Fibroblast of lung (primary cell): ENCODE results near the gene RIPK4. TPM values are rescaled to one million over a fixed set of nuclear protein-coding genes. Genes with fewer than 3 reads are reported as not detected.
"Not testable (repeated sequence)": the region's sequence is repeated elsewhere in the genome, so short reads cannot be mapped to it uniquely, and the experiment has no call there.

Source experiments
- DNase-seq, 2 donors: peaks; one replicate each; pipeline versions ENCODE4 v3.0.0 to v3.0.0-alpha.2; 2010; ENCODE audit warnings: low read depth in 2 of 2
- H2AFZ ChIP-seq: 2 replicates; pipeline ENCODE4 v1.5.1; 2012; ENCODE audit warnings: low read length, control low read depth, inconsistent platforms
- H3K27ac ChIP-seq: 2 replicates; pipeline ENCODE4 v1.5.1; 2011; ENCODE audit warnings: low read length, control low read depth; ENCODE audit not compliant: insufficient read depth
- H3K27me3 ChIP-seq: 2 replicates; pipeline ENCODE4 v1.5.1; 2011; ENCODE audit warnings: mild to moderate bottlenecking, low read length; ENCODE audit not compliant: control insufficient read depth, insufficient read depth
- H3K36me3 ChIP-seq: 2 replicates; pipeline ENCODE4 v1.5.1; 2011; ENCODE audit warnings: low read length; ENCODE audit not compliant: control insufficient read depth, insufficient read depth
- H3K4me1 ChIP-seq: 2 replicates; pipeline ENCODE4 v1.5.1; 2011; ENCODE audit warnings: low read length; ENCODE audit not compliant: control insufficient read depth, insufficient read depth; ENCODE audit errors: extremely low read depth
- H3K4me2 ChIP-seq: 2 replicates; pipeline ENCODE4 v1.5.1; 2011; ENCODE audit warnings: low read length, control low read depth; ENCODE audit not compliant: insufficient read depth; ENCODE audit errors: extremely low read depth
- H3K4me3 ChIP-seq, 4 experiments: fragments of 200-600 bp in 1 of 4; sonication (generic) in 1 of 4; replicated peaks in 1 of 4; 2 replicates each; pipeline ENCODE4 v1.5.1; 2011 to 2016; ENCODE audit warnings: low read length in 4 of 4, low read depth in 3 of 4, mild to moderate bottlenecking in 3 of 4, control low read depth in 2 of 4, inconsistent platforms in 1 of 4, mixed read lengths in 1 of 4; ENCODE audit not compliant: insufficient read depth in 1 of 4; ENCODE audit errors: control extremely low read depth in 1 of 4
- H3K79me2 ChIP-seq: 2 replicates; pipeline ENCODE4 v1.5.1; 2012; ENCODE audit warnings: mild to moderate bottlenecking, low read length, inconsistent platforms; ENCODE audit not compliant: control insufficient read depth, insufficient read depth
- H3K9ac ChIP-seq: 2 replicates; pipeline ENCODE4 v1.5.1; 2011; ENCODE audit warnings: mild to moderate bottlenecking, low read length, control low read depth; ENCODE audit not compliant: insufficient read depth
- H3K9me3 ChIP-seq: 2 replicates; pipeline ENCODE4 v1.5.1; 2012; ENCODE audit warnings: low read depth, low read length; ENCODE audit not compliant: control insufficient read depth, insufficient read depth
- H4K20me1 ChIP-seq: 2 replicates; pipeline ENCODE4 v1.5.1; 2011; ENCODE audit warnings: low read length; ENCODE audit not compliant: control insufficient read depth, insufficient read depth; ENCODE audit errors: extremely low read depth
- CTCF ChIP-seq, 2 donors: IDR thresholded peaks in 1 of 2; conservative IDR thresholded peaks in 1 of 2; 1 replicate in 1 of 2; 2 replicates in 1 of 2; pipeline ENCODE4 v1.5.1; 2011 to 2012; ENCODE audit warnings: low read length in 2 of 2, control low read depth in 1 of 2, inconsistent platforms in 1 of 2, low read depth in 1 of 2, mild to moderate bottlenecking in 1 of 2
- EZH2 ChIP-seq: IDR thresholded peaks from 2 replicates; pipeline ENCODE4 v1.5.1; 2012; ENCODE audit warnings: low read length, control low read depth, mild to moderate bottlenecking; ENCODE audit errors: missing control alignments
- polyA plus RNA-seq, 2 donors: library from polyadenylated mRNA; depleted of rRNA in 1 of 2; stranded (reverse) in 1 of 2; unstranded in 1 of 2; fragments of >200 nt; gene quantifications; 2 replicates each; pipeline ENCODE4 v1.2.1, GENCODE V29; 2011 to 2012; ENCODE audit warnings: missing spikeins in 1 of 2
- total RNA-seq: library from RNA; depleted of rRNA; stranded (reverse); fragments of >200 nt; gene quantifications from 2 replicates; pipeline ENCODE4 v1.2.1, GENCODE V29; 2014

The RIPK4 gene
- total and polyA plus RNA-seq, 2 donors (not counting 1 experiment from before 2014, with no cell fraction given), result under 0.01 TPM; not detected in 1

- Histone ChIP-seq H2AFZ (no peak overlapping the region), H3K4me1 (no peaks in the 10 kb centered on the region), H4K20me1 (no peaks in the 10 kb centered on the region), H3K4me2 (no peak overlapping the region), H3K9ac (no peak overlapping the region), H3K27ac (no peak overlapping the region), H3K4me3 (no peak overlapping the region), H3K27me3 (peaks cover 24% of the 10 kb centered on the region), H3K36me3 (no peaks in the 10 kb centered on the region), H3K9me3 (no peaks in the 10 kb centered on the region), H3K79me2 (no peaks in the 10 kb centered on the region)
- TF ChIP-seq EZH2, result no peak
- no peak for TF ChIP-seq CTCF (conservative IDR thresholded peaks at IDR 0.05 in 1 of 2, IDR thresholded peaks at IDR 0.05 in 1 of 2; ENCODE audit: low read depth in 1 of 2, low read length in 2 of 2)
- DNase-seq, result no peak
These were observed 50.1 kb downstream of the RIPK4 start for GRCh38 chr21:41716751-41717150.

GRCh38 chr21:41715649-41716281 lies 51.1 kb downstream of the RIPK4 start:
- no peaks in the 10 kb centered on the region for H3K9me3 ChIP-seq
- no peak overlapping the region for H3K27ac ChIP-seq
- H3K36me3 ChIP-seq, result no peaks in the 10 kb centered on the region
- H4K20me1 ChIP-seq, result no peaks in the 10 kb centered on the region
- no peak overlapping the region for H3K4me3 ChIP-seq
- H3K4me2 ChIP-seq, result no peak overlapping the region
- H2AFZ ChIP-seq, result no peak overlapping the region
- DNase-seq, result no peak
- H3K27me3 ChIP-seq, result peaks cover 27% of the 10 kb centered on the region
- no peak overlapping the region for H3K9ac ChIP-seq
- no peaks in the 10 kb centered on the region for H3K79me2 ChIP-seq
- no peaks in the 10 kb centered on the region for H3K4me1 ChIP-seq
- TF ChIP-seq CTCF (conservative IDR thresholded peaks at IDR 0.05 in 1 of 2, IDR thresholded peaks at IDR 0.05 in 1 of 2; ENCODE audit: low read depth in 1 of 2, low read length in 2 of 2) (no peak), EZH2 (no peak)

- H4K20me1 ChIP-seq, H3K4me2 ChIP-seq, DNase-seq, H3K27ac ChIP-seq, H3K9me3 ChIP-seq, H2AFZ ChIP-seq, H3K4me3 ChIP-seq, H3K4me1 ChIP-seq, H3K9ac ChIP-seq, H3K36me3 ChIP-seq, H3K79me2 ChIP-seq: not testable (repeated sequence)
- H3K27me3 ChIP-seq, result peaks cover 27% of the 10 kb centered on the region
These were observed 52.5 kb downstream of the RIPK4 start for GRCh38 chr21:41714299-41714865.
